ENCODE measurements around the gene KDM1B. TPM values are rescaled to one million over a fixed set of nuclear protein-coding genes. Genes with fewer than 3 reads are reported as not detected.

KDM1B gene
- total and polyA plus RNA-seq, 2 experiments from 2014 or later = 3.8 to 9.0 TPM

DNA sequence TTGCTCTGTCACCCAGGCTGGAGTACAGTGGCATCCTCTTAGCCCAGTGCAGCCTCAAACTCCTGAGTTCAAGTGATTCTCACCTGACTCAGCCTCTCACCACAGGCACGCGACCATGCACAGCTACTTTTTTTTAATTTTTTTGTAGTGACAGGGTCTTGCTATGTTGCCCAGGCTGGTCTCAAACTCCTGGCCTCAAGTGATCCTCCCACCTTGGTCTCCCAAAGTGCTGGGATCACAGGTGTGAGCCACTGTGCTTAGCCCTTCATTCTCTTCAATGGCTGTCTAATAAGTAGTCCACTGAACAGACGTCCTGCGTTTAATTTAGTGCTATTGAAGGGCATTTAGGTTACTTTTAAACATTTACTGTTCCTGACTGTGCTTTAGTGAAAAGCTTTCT lies 27.3 kb downstream of the KDM1B start:
- Histone ChIP-seq H3K9me2 (ENCODE audit: insufficient read depth) (no peaks in the 10 kb centered on the region), H3K4me3 (no peak overlapping the region), H3F3A (replicated peaks; ENCODE audit: low read depth) (no peaks in the 10 kb centered on the region), H3K27ac (ENCODE audit: low read depth) (no peak overlapping the region), H2AFZ (no peak overlapping the region), H3K27me3 (ENCODE audit: insufficient read depth) (no peaks in the 10 kb centered on the region), H3K36me3 (ENCODE audit: insufficient read depth) (no peaks in the 10 kb centered on the region), H4K20me1 (replicated peaks; ENCODE audit: insufficient read depth) (no peaks in the 10 kb centered on the region), H3K4me2 (no peak overlapping the region), H3K4me1 (ENCODE audit: insufficient read depth) (peaks cover 21% of the 10 kb centered on the region), H3K79me2 (replicated peaks; ENCODE audit: insufficient read depth) (no peaks in the 10 kb centered on the region)
- Mint-ChIP-seq H3K36me3 (ENCODE audit: low read depth) (peaks cover 21% of the 10 kb centered on the region; the same call in 1 of the 3 replicates), H3K27me3 (ENCODE audit: insufficient read depth, low read depth, poor library complexity) (peaks cover 2% of the 10 kb centered on the region), H3K4me1 (peaks cover 46% of the 10 kb centered on the region), H3K27ac (no peak overlapping the region; the same call in 1 of the 2 replicates), H3K4me3 (no peak overlapping the region), H3K9me3 (no peaks in the 10 kb centered on the region)
- no peak for DNase-seq (ENCODE audit: low spot score)
- ATAC-seq = no peak
- TF ChIP-seq, protein P1, sequence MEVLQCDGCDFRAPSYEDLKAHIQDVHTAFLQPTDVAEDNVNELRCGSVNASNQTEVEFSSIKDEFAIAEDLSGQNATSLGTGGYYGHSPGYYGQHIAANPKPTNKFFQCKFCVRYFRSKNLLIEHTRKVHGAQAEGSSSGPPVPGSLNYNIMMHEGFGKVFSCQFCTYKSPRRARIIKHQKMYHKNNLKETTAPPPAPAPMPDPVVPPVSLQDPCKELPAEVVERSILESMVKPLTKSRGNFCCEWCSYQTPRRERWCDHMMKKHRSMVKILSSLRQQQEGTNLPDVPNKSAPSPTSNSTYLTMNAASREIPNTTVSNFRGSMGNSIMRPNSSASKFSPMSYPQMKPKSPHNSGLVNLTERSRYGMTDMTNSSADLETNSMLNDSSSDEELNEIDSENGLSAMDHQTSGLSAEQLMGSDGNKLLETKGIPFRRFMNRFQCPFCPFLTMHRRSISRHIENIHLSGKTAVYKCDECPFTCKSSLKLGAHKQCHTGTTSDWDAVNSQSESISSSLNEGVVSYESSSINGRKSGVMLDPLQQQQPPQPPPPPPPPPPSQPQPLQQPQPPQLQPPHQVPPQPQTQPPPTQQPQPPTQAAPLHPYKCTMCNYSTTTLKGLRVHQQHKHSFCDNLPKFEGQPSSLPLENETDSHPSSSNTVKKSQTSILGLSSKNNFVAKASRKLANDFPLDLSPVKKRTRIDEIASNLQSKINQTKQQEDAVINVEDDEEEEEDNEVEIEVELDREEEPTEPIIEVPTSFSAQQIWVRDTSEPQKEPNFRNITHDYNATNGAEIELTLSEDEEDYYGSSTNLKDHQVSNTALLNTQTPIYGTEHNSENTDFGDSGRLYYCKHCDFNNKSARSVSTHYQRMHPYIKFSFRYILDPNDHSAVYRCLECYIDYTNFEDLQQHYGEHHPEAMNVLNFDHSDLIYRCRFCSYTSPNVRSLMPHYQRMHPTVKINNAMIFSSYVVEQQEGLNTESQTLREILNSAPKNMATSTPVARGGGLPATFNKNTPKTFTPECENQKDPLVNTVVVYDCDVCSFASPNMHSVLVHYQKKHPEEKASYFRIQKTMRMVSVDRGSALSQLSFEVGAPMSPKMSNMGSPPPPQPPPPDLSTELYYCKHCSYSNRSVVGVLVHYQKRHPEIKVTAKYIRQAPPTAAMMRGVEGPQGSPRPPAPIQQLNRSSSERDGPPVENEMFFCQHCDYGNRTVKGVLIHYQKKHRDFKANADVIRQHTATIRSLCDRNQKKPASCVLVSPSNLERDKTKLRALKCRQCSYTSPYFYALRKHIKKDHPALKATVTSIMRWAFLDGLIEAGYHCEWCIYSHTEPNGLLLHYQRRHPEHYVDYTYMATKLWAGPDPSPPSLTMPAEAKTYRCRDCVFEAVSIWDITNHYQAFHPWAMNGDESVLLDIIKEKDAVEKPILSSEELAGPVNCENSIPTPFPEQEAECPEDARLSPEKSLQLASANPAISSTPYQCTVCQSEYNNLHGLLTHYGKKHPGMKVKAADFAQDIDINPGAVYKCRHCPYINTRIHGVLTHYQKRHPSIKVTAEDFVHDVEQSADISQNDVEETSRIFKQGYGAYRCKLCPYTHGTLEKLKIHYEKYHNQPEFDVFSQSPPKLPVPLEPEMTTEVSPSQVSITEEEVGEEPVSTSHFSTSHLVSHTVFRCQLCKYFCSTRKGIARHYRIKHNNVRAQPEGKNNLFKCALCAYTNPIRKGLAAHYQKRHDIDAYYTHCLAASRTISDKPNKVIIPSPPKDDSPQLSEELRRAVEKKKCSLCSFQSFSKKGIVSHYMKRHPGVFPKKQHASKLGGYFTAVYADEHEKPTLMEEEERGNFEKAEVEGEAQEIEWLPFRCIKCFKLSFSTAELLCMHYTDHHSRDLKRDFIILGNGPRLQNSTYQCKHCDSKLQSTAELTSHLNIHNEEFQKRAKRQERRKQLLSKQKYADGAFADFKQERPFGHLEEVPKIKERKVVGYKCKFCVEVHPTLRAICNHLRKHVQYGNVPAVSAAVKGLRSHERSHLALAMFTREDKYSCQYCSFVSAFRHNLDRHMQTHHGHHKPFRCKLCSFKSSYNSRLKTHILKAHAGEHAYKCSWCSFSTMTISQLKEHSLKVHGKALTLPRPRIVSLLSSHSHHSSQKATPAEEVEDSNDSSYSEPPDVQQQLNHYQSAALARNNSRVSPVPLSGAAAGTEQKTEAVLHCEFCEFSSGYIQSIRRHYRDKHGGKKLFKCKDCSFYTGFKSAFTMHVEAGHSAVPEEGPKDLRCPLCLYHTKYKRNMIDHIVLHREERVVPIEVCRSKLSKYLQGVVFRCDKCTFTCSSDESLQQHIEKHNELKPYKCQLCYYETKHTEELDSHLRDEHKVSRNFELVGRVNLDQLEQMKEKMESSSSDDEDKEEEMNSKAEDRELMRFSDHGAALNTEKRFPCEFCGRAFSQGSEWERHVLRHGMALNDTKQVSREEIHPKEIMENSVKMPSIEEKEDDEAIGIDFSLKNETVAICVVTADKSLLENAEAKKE (CRISPR knock-in tag; IDR thresholded peaks at IDR 0.05) = no peak
- TF ChIP-seq EZH2 (IDR thresholded peaks at IDR 0.05; ENCODE audit: low read depth, unreplicated experiment) = no peak
- TF ChIP-seq CTCF (conservative IDR thresholded peaks at IDR 0.05; ENCODE audit: low read depth in 2 of 2) = no peak
- no peak for TF ChIP-seq CREB1 (CRISPR knock-in tag; IDR thresholded peaks at IDR 0.05; ENCODE audit: low read depth)
- no peak for TF ChIP-seq JUNB (IDR thresholded peaks at IDR 0.05; ENCODE audit: unreplicated experiment)
- TF ChIP-seq STAT1 (IDR thresholded peaks at IDR 0.05; ENCODE audit: unreplicated experiment) = no peak

Measured in GM23338 (cell line).